IMR-90 (cell line): Measurements from ENCODE around the gene CASZ1. TPM values are rescaled to one million over a fixed set of nuclear protein-coding genes. Genes with fewer than 3 reads are reported as not detected.

Experiments
- ATAC-seq: fragments of 200-7000 bp; cut with Tn5 transposase; 2 replicates; pipeline ENCODE4 v1.9.1; 2020; ENCODE audit warnings: low read depth, mild to moderate bottlenecking, moderate library complexity
- BruUV-seq: library from RNA; stranded (reverse); fragments of 400-500 nt; replicated peaks from 2 replicates; lab custom pipeline; 2021; lab: Mats Ljungman, UMichigan
- CTCF ChIA-PET: fragments of 300-600 bp; formaldehyde crosslinking; extraction: SDS; loops from one replicate; lab custom pipeline; 2021; ENCODE audit warnings: antibody characterized with exemption; lab: Yijun Ruan, JAX
- POLR2A ChIA-PET: fragments of 300-600 bp; sonication (Branson Sonifier 250); formaldehyde crosslinking; loops from one replicate; lab custom pipeline; 2022; ENCODE audit warnings: antibody characterized with exemption; ENCODE audit not compliant: unreplicated experiment; lab: Charles Lee
- DNase-seq: peaks from one replicate; pipeline ENCODE4 v3.0.0; 2013
- H2AFZ ChIP-seq: replicated peaks from 2 replicates; pipeline ENCODE3; 2013; ENCODE audit warnings: low read length, mild to moderate bottlenecking; ENCODE audit not compliant: poor library complexity
- H2AK5ac ChIP-seq: 2 replicates; pipeline ENCODE4 v1.6.1; 2013; ENCODE audit warnings: low read depth, low read length, inconsistent platforms
- H2AK9ac ChIP-seq: replicated peaks from 2 replicates; pipeline ENCODE3; 2013; ENCODE audit warnings: mild to moderate bottlenecking, low read depth, low read length, moderate library complexity; ENCODE audit not compliant: poor library complexity
- H2BK120ac ChIP-seq: 2 replicates; pipeline ENCODE4 v1.6.1; 2013; ENCODE audit warnings: low read depth, low read length, inconsistent platforms
- H2BK15ac ChIP-seq: 3 replicates; pipeline ENCODE4 v1.6.1; 2013; ENCODE audit warnings: low read depth, low read length, inconsistent platforms
- H2BK20ac ChIP-seq: 2 replicates; pipeline ENCODE4 v1.6.1; 2013; ENCODE audit warnings: low read depth, mild to moderate bottlenecking, inconsistent platforms, low read length, moderate library complexity
- H2BK5ac ChIP-seq: 2 replicates; pipeline ENCODE4 v1.6.1; 2013; ENCODE audit warnings: mild to moderate bottlenecking, low read depth, low read length, inconsistent platforms; ENCODE audit not compliant: poor library complexity, severe bottlenecking
- H3K14ac ChIP-seq: replicated peaks from 2 replicates; pipeline ENCODE4 v1.6.1; 2013; ENCODE audit warnings: low read depth, low read length, inconsistent platforms
- H3K18ac ChIP-seq: 2 replicates; pipeline ENCODE4 v1.6.1; 2013; ENCODE audit warnings: low read depth, low read length, control low read depth
- H3K23ac ChIP-seq: 2 replicates; pipeline ENCODE4 v1.6.1; 2013; ENCODE audit warnings: low read depth, low read length, inconsistent platforms
- H3K27ac ChIP-seq: 2 replicates; pipeline ENCODE4 v1.5.1; 2013; ENCODE audit warnings: mild to moderate bottlenecking, control low read depth, low read length; ENCODE audit not compliant: insufficient read depth
- H3K27me3 ChIP-seq: 2 replicates; pipeline ENCODE4 v1.6.1; 2013; ENCODE audit warnings: low read length; ENCODE audit not compliant: control insufficient read depth, insufficient read depth
- H3K36me3 ChIP-seq: 2 replicates; pipeline ENCODE4 v1.6.1; 2013; ENCODE audit warnings: low read length, mixed read lengths; ENCODE audit not compliant: control insufficient read depth, insufficient read depth
- H3K4ac ChIP-seq: 2 replicates; pipeline ENCODE4 v1.6.1; 2013; ENCODE audit warnings: low read depth, low read length, inconsistent platforms
- H3K4me1 ChIP-seq: 2 replicates; pipeline ENCODE4 v1.6.1; 2013; ENCODE audit warnings: low read length, mixed read lengths; ENCODE audit not compliant: control insufficient read depth, insufficient read depth
- H3K4me2 ChIP-seq: 2 replicates; pipeline ENCODE4 v1.6.1; 2013; ENCODE audit warnings: low read depth, mild to moderate bottlenecking, control low read depth, low read length, moderate library complexity
- H3K4me3 ChIP-seq: 2 replicates; pipeline ENCODE4 v1.5.1; 2013; ENCODE audit warnings: low read depth, mild to moderate bottlenecking, control low read depth, low read length, moderate library complexity; ENCODE audit not compliant: insufficient read depth
- H3K56ac ChIP-seq: 2 replicates; pipeline ENCODE4 v1.6.1; 2013; ENCODE audit warnings: low read length, inconsistent platforms; ENCODE audit not compliant: insufficient read depth; ENCODE audit errors: extremely low read depth
- H3K79me1 ChIP-seq, 2 experiments: 2 replicates each; pipeline ENCODE4 v1.6.1; 2013; ENCODE audit warnings: low read length in 2 of 2, inconsistent platforms in 1 of 2, low read depth in 1 of 2
- H3K9ac ChIP-seq: 2 replicates; pipeline ENCODE4 v1.6.1; 2013; ENCODE audit warnings: low read depth, low read length, control low read depth
- H3K9me1 ChIP-seq: 2 replicates; pipeline ENCODE4 v1.6.1; 2013; ENCODE audit warnings: low read length, inconsistent platforms; ENCODE audit not compliant: insufficient read depth
- H3K9me3 ChIP-seq: 2 replicates; pipeline ENCODE4 v1.6.1; 2013; ENCODE audit warnings: low read length; ENCODE audit not compliant: control insufficient read depth, insufficient read depth
- H4K20me1 ChIP-seq: 2 replicates; pipeline ENCODE4 v1.6.1; 2013; ENCODE audit warnings: low read length, inconsistent platforms; ENCODE audit not compliant: insufficient read depth
- H4K5ac ChIP-seq: 2 replicates; pipeline ENCODE4 v1.6.1; 2013; ENCODE audit warnings: mild to moderate bottlenecking, low read depth, low read length, control low read depth
- H4K8ac ChIP-seq, 2 experiments: 2 replicates each; pipeline ENCODE4 v1.6.1; 2013; ENCODE audit warnings: low read depth in 2 of 2, low read length in 2 of 2, control low read depth in 1 of 2, inconsistent platforms in 1 of 2
- H4K91ac ChIP-seq: 2 replicates; pipeline ENCODE4 v1.6.1; 2013; ENCODE audit warnings: low read depth, low read length, inconsistent platforms; ENCODE audit not compliant: insufficient read depth
- POLR2A ChIP-seq: IDR thresholded peaks from 2 replicates; pipeline ENCODE4 v1.6.1; 2012; ENCODE audit warnings: mild to moderate bottlenecking, low read depth, low read length
- RFX5 ChIP-seq: IDR thresholded peaks from 2 replicates; pipeline ENCODE4 v1.8.0; 2012; ENCODE audit warnings: low read depth, mild to moderate bottlenecking, low read length, moderate library complexity
- whole genome bisulfite sequencing, 2 experiments: methylation state at CpG; one replicate each; pipeline versions ENCODE4 v1.1.5 to v1.1.7; 2013; ENCODE audit warnings: missing lambda C conversion rate in 2 of 2; ENCODE audit not compliant: insufficient read length in 1 of 2; ENCODE audit errors: extremely low coverage in 2 of 2; 5-methylcytosine and 5-hydroxymethylcytosine counted together
- dilution Hi-C: fragments of 300-500 bp; cut with HindIII; formaldehyde crosslinking; loops from one replicate; pipeline ENCODE4 v1.14.3; 2018; ENCODE audit warnings: low sequenced_read_pairs; ENCODE audit not compliant: unreplicated experiment
- in situ Hi-C: fragments of 300-500 bp; cut with MboI; formaldehyde crosslinking; loops from 3 replicates; pipeline ENCODE4 v1.14.3; 2019; ENCODE audit warnings: low sequenced_read_pairs, inconsistent platforms, mixed read lengths
- intact Hi-C: fragments of 100-400 bp; cut with micrococcal nuclease; formaldehyde crosslinking; loops from 2 replicates; pipeline ENCODE4 v1.10.0; 2022
- polyA plus RNA-seq, 3 experiments: library from polyadenylated mRNA; depleted of rRNA; stranded (reverse); fragments of >200 nt; gene quantifications; 2 replicates each; pipeline ENCODE4 v1.2.3, GENCODE V29; 2012; ENCODE audit warnings: low replicate concordance in 1 of 3
- total RNA-seq: library from RNA; depleted of rRNA; stranded (reverse); fragments of >200 nt; gene quantifications from 2 replicates; pipeline ENCODE4 v1.2.3, GENCODE V29; 2012

The CASZ1 gene
- total and polyA plus RNA-seq, 2 of the 4 experiments (the other 2 are of a cell fraction) = 0.18 to 0.24 TPM

GRCh38 chr1:10615932-10616671 is 180.3 kb downstream of the CASZ1 start:
- H3K14ac ChIP-seq = no peak overlapping the region
- no peak overlapping the region for H2BK15ac ChIP-seq
- POLR2A ChIA-PET = no interaction called here
- H3K4me2 ChIP-seq = no peak overlapping the region
- CTCF ChIA-PET = no interaction called here
- ATAC-seq = no peak
- H3K9ac ChIP-seq = no peak overlapping the region
- H3K4me1 ChIP-seq = no peaks in the 10 kb centered on the region
- BruUV-seq = no TSS peak
- H2AK9ac ChIP-seq = no peak overlapping the region
- no peak overlapping the region for H3K4ac ChIP-seq
- H3K9me1 ChIP-seq = peaks cover 6% of the 10 kb centered on the region; the same call in 1 of the 2 replicates
- H3K27ac ChIP-seq = no peak overlapping the region
- no peak overlapping the region for H2AK5ac ChIP-seq
- H4K8ac ChIP-seq = no peak overlapping the region
- no peak overlapping the region for H2BK120ac ChIP-seq
- no peak overlapping the region for H4K5ac ChIP-seq
- WGBS, 2 experiments = 89% methylated on average over 11 of the region's 27 CpGs; no CpG with 5 or more reads in 1 of the 2 experiments
- intact Hi-C loops (no loop called here), dilution Hi-C loops (no loop called here), in situ Hi-C loops (no loop called here)
- H3K9me3 ChIP-seq = no peaks in the 10 kb centered on the region
- peaks cover 7 to 15% of the 10 kb centered on the region in 2 experiments; a peak in 2 of 4 replicates for H3K79me1 ChIP-seq
- no peak overlapping the region for H2BK5ac ChIP-seq
- no peaks in the 10 kb centered on the region for H3K36me3 ChIP-seq
- no peak for TF ChIP-seq RFX5
- TF ChIP-seq POLR2A = no peak
- H4K20me1 ChIP-seq = peaks cover 7% of the 10 kb centered on the region; the same call in 1 of the 2 replicates
- H3K18ac ChIP-seq = no peak overlapping the region
- H4K91ac ChIP-seq = no peak overlapping the region
- H3K4me3 ChIP-seq = no peak overlapping the region
- H3K56ac ChIP-seq = no peak overlapping the region
- no peak overlapping the region for H3K23ac ChIP-seq
- no peak overlapping the region for H2BK20ac ChIP-seq
- no peaks in the 10 kb centered on the region for H3K27me3 ChIP-seq
- H2AFZ ChIP-seq = no peak overlapping the region
- DNase-seq = no peak
